HCT116 (cell line): ENCODE measurements around the gene TANGO6. TPM values are rescaled to one million over a fixed set of nuclear protein-coding genes. Genes with fewer than 3 reads are reported as not detected.

ENCODE experiments used
- ATAC-seq: fragments of 200-7000 bp; cut with Tn5 transposase; 2 replicates; pipeline ENCODE4 v1.9.1; 2020; ENCODE audit warnings: mild to moderate bottlenecking, moderate library complexity
- BruUV-seq: library from RNA; stranded (reverse); fragments of 400-500 nt; replicated peaks from 2 replicates; lab custom pipeline; 2021; lab: Mats Ljungman, UMichigan
- CTCF ChIA-PET: fragments of 300-600 bp; sonication (Branson Sonifier 250); formaldehyde crosslinking; loops from one replicate; lab custom pipeline; 2021; ENCODE audit warnings: antibody characterized with exemption; lab: Charles Lee
- POLR2A ChIA-PET: fragments of 300-600, 350-600 bp; sonication (Branson Sonifier 250); formaldehyde crosslinking; loops from one replicate; lab custom pipeline; 2021; ENCODE audit warnings: antibody characterized with exemption; lab: Charles Lee
- RAD21 ChIA-PET, 2 experiments: fragments of 300-600 bp; sonication (Branson Sonifier 250); formaldehyde crosslinking; loops; one replicate each; lab custom pipeline; 2023; ENCODE audit warnings: low total read pairs in 2 of 2; ENCODE audit not compliant: uncharacterized antibody in 2 of 2, unreplicated experiment in 2 of 2, low non-redundant PET in 1 of 2; lab: Charles Lee
- DNase-seq: peaks from one replicate; pipeline ENCODE4 v3.0.0-alpha.2; 2010; ENCODE audit warnings: low read depth, low spot score
- H2AFZ ChIP-seq: fragments of 200-600 bp; shearing (Covaris generic), sonication (generic); 2 replicates; pipeline ENCODE4 v1.6.1; 2017; ENCODE audit warnings: low read depth, mixed run types, mixed read lengths, antibody characterized with exemption, low read length; ENCODE audit not compliant: poor library complexity, severe bottlenecking
- H3K27ac ChIP-seq: 2 replicates; pipeline ENCODE4 v1.5.1; 2012; ENCODE audit warnings: low read depth, low read length
- H3K27me3 ChIP-seq: fragments of 200-600 bp; sonication (generic); 2 replicates; pipeline ENCODE4 v1.6.1; 2016; ENCODE audit warnings: mixed run types, low read length, mixed read lengths; ENCODE audit not compliant: insufficient read depth
- H3K36me3 ChIP-seq, 2 experiments: fragments of 200-500 bp in 1 of 2; fragments of 200-600 bp in 1 of 2; sonication (Bioruptor generic) in 1 of 2; sonication (generic) in 1 of 2; 2 replicates each; pipeline versions ENCODE4 v1.5.1 to v1.6.1; 2014 to 2016; ENCODE audit warnings: low read length in 2 of 2, inconsistent platforms in 1 of 2, mixed read lengths in 1 of 2, mixed run types in 1 of 2; ENCODE audit not compliant: insufficient read depth in 2 of 2, control insufficient read depth in 1 of 2
- H3K4me1 ChIP-seq, 2 experiments: fragments of 200-600 bp in 1 of 2; sonication (generic) in 1 of 2; 2 replicates each; pipeline versions ENCODE4 v1.5.1 to v1.6.1; 2012 to 2017; ENCODE audit warnings: low read length in 2 of 2, inconsistent platforms in 1 of 2, mild to moderate bottlenecking in 1 of 2, mixed read lengths in 1 of 2, mixed run types in 1 of 2, moderate library complexity in 1 of 2; ENCODE audit not compliant: insufficient read depth in 2 of 2, control insufficient read depth in 1 of 2
- H3K4me2 ChIP-seq: fragments of 200-600 bp; sonication (generic); 2 replicates; pipeline ENCODE4 v1.6.1; 2017; ENCODE audit warnings: mixed run types, low read length, mixed read lengths
- H3K4me3 ChIP-seq, 2 experiments: fragments of 200-600 bp in 1 of 2; sonication (generic) in 1 of 2; replicated peaks in 1 of 2; 2 replicates each; pipeline ENCODE4 v1.5.1; 2011 to 2016; ENCODE audit warnings: low read length in 2 of 2, control low read depth in 1 of 2, low read depth in 1 of 2, mild to moderate bottlenecking in 1 of 2, mixed read lengths in 1 of 2, mixed run types in 1 of 2
- H3K79me2 ChIP-seq: fragments of 200-600 bp; sonication (generic); 2 replicates; pipeline ENCODE4 v1.6.1; 2017; ENCODE audit warnings: mild to moderate bottlenecking, mixed run types, low read length, moderate library complexity, mixed read lengths; ENCODE audit not compliant: insufficient read depth
- H3K9ac ChIP-seq: fragments of 200-600 bp; sonication (generic); 2 replicates; pipeline ENCODE4 v1.6.1; 2016; ENCODE audit warnings: low read length, mixed read lengths
- H3K9me2 ChIP-seq: fragments of 200-600 bp; sonication (generic), shearing (Covaris generic); 2 replicates; pipeline ENCODE4 v1.6.1; 2017; ENCODE audit warnings: mixed run types, mild to moderate bottlenecking, moderate library complexity; ENCODE audit not compliant: insufficient read depth
- H3K9me3 ChIP-seq, 2 experiments: fragments of 200-500 bp in 1 of 2; fragments of 200-600 bp in 1 of 2; sonication (Bioruptor generic) in 1 of 2; sonication (generic) in 1 of 2; 2 replicates each; pipeline ENCODE4 v1.6.1; 2014 to 2017; ENCODE audit warnings: low read length in 2 of 2, mixed read lengths in 2 of 2, inconsistent platforms in 1 of 2, low read depth in 1 of 2, mild to moderate bottlenecking in 1 of 2, mixed run types in 1 of 2, moderate library complexity in 1 of 2; ENCODE audit not compliant: control insufficient read depth in 1 of 2, insufficient read depth in 1 of 2
- H4K20me1 ChIP-seq: fragments of 200-600 bp; sonication (generic), shearing (Covaris generic); 2 replicates; pipeline ENCODE4 v1.6.1; 2017; ENCODE audit warnings: mixed run types, mild to moderate bottlenecking, moderate library complexity; ENCODE audit not compliant: insufficient read depth
- ATF3 ChIP-seq: IDR thresholded peaks from 2 replicates; pipeline ENCODE4 v1.6.1; 2012
- CBX3 ChIP-seq: IDR thresholded peaks from 2 replicates; pipeline ENCODE4 v1.6.1; 2012; ENCODE audit warnings: low read depth
- CEBPB ChIP-seq: IDR thresholded peaks from 2 replicates; pipeline ENCODE4 v1.6.1; 2012; ENCODE audit warnings: low read depth
- CTCF ChIP-seq, 3 experiments: fragments of 200-600 bp in 1 of 3; sonication (generic) in 1 of 3; IDR thresholded peaks in 2 of 3; conservative IDR thresholded peaks in 1 of 3; 2 replicates each; pipeline ENCODE4 v1.5.1; 2012 to 2017; ENCODE audit warnings: low read depth in 2 of 3, low read length in 2 of 3, antibody characterized with exemption in 1 of 3, borderline replicate concordance in 1 of 3, control low read depth in 1 of 3, mild to moderate bottlenecking in 1 of 3, mixed read lengths in 1 of 3, mixed run types in 1 of 3, moderate library complexity in 1 of 3; ENCODE audit not compliant: insufficient read depth in 1 of 3
- ELF1 ChIP-seq: IDR thresholded peaks from 2 replicates; pipeline ENCODE4 v1.6.1; 2012; ENCODE audit warnings: low read depth, borderline replicate concordance
- EZH2 ChIP-seq: fragments of 200-600 bp; sonication (generic); IDR thresholded peaks from 2 replicates; pipeline ENCODE4 v1.6.1; 2017; ENCODE audit warnings: antibody characterized with exemption, mixed run types
- FOSL1 ChIP-seq: IDR thresholded peaks from 2 replicates; pipeline ENCODE4 v1.6.1; 2012; ENCODE audit warnings: low read depth
- MAX ChIP-seq: IDR thresholded peaks from 2 replicates; pipeline ENCODE4 v1.6.1; 2012
- POLR2A ChIP-seq: IDR thresholded peaks from 2 replicates; pipeline ENCODE4 v1.7.0; 2011; ENCODE audit warnings: borderline replicate concordance; ENCODE audit not compliant: insufficient read depth, insufficient read length; ENCODE audit errors: extremely low read depth
- RAD21 ChIP-seq: IDR thresholded peaks from 2 replicates; pipeline ENCODE4 v1.6.1; 2012; ENCODE audit warnings: low read depth, mild to moderate bottlenecking
- REST ChIP-seq: IDR thresholded peaks from 2 replicates; pipeline ENCODE4 v1.6.1; 2012; ENCODE audit warnings: low read depth
- SP1 ChIP-seq: IDR thresholded peaks from 2 replicates; pipeline ENCODE4 v1.6.1; 2012; ENCODE audit warnings: low read depth
- YY1 ChIP-seq: IDR thresholded peaks from 2 replicates; pipeline ENCODE4 v1.6.1; 2011; ENCODE audit warnings: low read length, low read depth, moderate library complexity, mild to moderate bottlenecking; ENCODE audit not compliant: insufficient replicate concordance; ENCODE audit errors: extremely low read depth
- ZBTB33 ChIP-seq: IDR thresholded peaks from 2 replicates; pipeline ENCODE4 v1.6.1; 2011; ENCODE audit warnings: mild to moderate bottlenecking, low read length, moderate library complexity; ENCODE audit not compliant: insufficient replicate concordance; ENCODE audit errors: extremely low read depth
- ZFX ChIP-seq: fragments of 450-650 bp; IDR thresholded peaks from 2 replicates; pipeline ENCODE4 v1.6.1; 2017
- intact Hi-C: fragments of 100-400 bp; cut with micrococcal nuclease; formaldehyde crosslinking; loops from 2 replicates; pipeline ENCODE4 v1.10.0; 2022
- total RNA-seq: library from RNA; stranded (reverse); gene quantifications from one replicate; pipeline ENCODE4 v1.2.1, GENCODE V29; 2021; ENCODE audit not compliant: unreplicated experiment

Gene TANGO6
- total RNA-seq, 1 experiment from 2014 or later = 16.4 TPM

GRCh38 chr16:69115361-69115760 lies 272.0 kb downstream of the TANGO6 start:
- ChIA-PET CTCF (no interaction called here), RAD21 (no interaction called here), POLR2A (no interaction called here)
- Histone ChIP-seq H3K9me2 (no peaks in the 10 kb centered on the region), H3K79me2 (peaks cover 64% of the 10 kb centered on the region), H2AFZ (no peak overlapping the region), H3K9ac (no peak overlapping the region), H3K4me3 (no peak overlapping the region), H3K27me3 (no peaks in the 10 kb centered on the region), H3K4me2 (no peak overlapping the region), H3K4me1 (peaks cover 0 to 21% of the 10 kb centered on the region in 2 experiments; a peak in 1 of 4 replicates), H3K27ac (no peak overlapping the region), H3K9me3 (no peaks in the 10 kb centered on the region), H4K20me1 (peaks cover 16% of the 10 kb centered on the region; the same call in 1 of the 2 replicates), H3K36me3 (peaks cover 53 to 95% of the 10 kb centered on the region in 2 experiments)
- TSS peak; percentile 23 for BruUV-seq
- intact Hi-C loops = no loop called here
- ATAC-seq (no peak), DNase-seq (no peak)
- no peak for TF ChIP-seq ZBTB33
- TF ChIP-seq CEBPB = no peak
- no peak for TF ChIP-seq REST
- TF ChIP-seq YY1 = no peak
- no peak for TF ChIP-seq EZH2
- no peak for TF ChIP-seq CBX3
- no peak for TF ChIP-seq SP1
- TF ChIP-seq ELF1 = no peak
- no peak for TF ChIP-seq ZFX
- TF ChIP-seq CTCF (IDR thresholded peaks at IDR 0.05 in 2 of 3, conservative IDR thresholded peaks at IDR 0.05 in 1 of 3; ENCODE audit: borderline replicate concordance in 1 of 3, insufficient read depth in 1 of 3, low read depth in 2 of 3, low read length in 2 of 3) = no peak
- no peak for TF ChIP-seq ATF3
- TF ChIP-seq RAD21 = no peak
- TF ChIP-seq POLR2A = no peak
- no peak for TF ChIP-seq FOSL1
- TF ChIP-seq MAX = no peak
